Gastrocnemius medialis (tissue), 4 donors: ENCODE measurements around the gene C1orf210.

Experiments used
- CTCF ChIP-seq, 5 experiments: fragments of 450-650 bp in 3 of 5; fragments of 200-600 bp in 2 of 5; sonication (generic) in 2 of 5; IDR thresholded peaks in 4 of 5; conservative IDR thresholded peaks in 1 of 5; 1 replicate in 4 of 5; 2 replicates in 1 of 5; pipeline ENCODE4 v1.5.1; 2016 to 2019; ENCODE audit warnings: antibody characterized with exemption in 5 of 5, mild to moderate bottlenecking in 3 of 5, moderate library complexity in 3 of 5
- POLR2A ChIP-seq, 2 donors: fragments of 450-650 bp; IDR thresholded peaks; one replicate each; pipeline ENCODE4 v1.6.1; 2017; ENCODE audit warnings: antibody characterized with exemption in 2 of 2, mild to moderate bottlenecking in 2 of 2, moderate library complexity in 2 of 2

DNA sequence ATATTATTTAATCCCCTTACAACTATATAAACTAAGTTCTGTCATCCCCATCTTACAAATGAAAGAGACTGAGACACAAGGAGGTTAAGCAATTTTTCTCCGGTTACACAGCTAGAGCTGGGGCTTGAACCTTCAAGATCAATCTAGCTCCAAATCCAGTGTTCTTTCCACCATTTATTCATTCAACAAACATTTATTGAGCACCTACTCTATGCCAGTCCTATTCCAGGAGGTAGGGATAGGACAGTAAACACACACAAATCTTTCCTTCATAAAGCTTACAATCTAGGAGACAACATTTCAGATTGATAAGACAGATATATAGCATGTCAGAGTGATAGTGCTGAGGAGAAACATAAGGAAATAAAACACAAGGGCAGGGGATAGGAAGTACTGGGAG lies 18.5 kb downstream of the C1orf210 start:
- TF ChIP-seq CTCF (IDR thresholded peaks at IDR 0.05 in 4 of 5, conservative IDR thresholded peaks at IDR 0.05 in 1 of 5), result no peak
- no peak for TF ChIP-seq POLR2A (IDR thresholded peaks at IDR 0.05)
